ENCODE data around the gene DGKD.

- TF ChIP-seq SUZ12 (IDR thresholded peaks at IDR 0.05; ENCODE audit: extremely low read depth, insufficient read depth, insufficient read length) (no peak), YY1 (IDR thresholded peaks at IDR 0.05; ENCODE audit: insufficient read depth, insufficient read length) (no peak)
Measured at GRCh38 chr2:233455006-233455405, 100.7 kb downstream of the DGKD start.

All from NT2/D1 (cell line).